ENCODE data around the gene MRTFB.

DNA sequence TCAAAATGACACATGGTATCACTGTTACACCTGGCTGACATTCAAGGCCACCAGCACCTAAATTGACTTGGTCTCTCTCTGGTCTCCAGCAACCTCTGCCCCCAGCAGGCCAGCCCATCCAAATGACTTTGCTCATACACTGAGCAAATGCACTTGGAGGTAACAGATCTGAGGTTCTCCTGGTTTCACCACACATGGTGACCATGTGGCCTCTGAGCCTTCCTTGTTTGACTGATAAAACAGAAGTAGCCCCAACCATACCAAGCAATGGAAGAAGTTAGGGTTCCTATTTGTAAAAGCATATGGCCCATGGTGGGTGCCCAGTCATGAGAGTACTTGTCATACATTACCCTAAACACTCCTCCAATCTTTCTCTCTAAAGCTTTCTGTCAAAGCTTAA lies 181.7 kb downstream of the MRTFB start:
- TF ChIP-seq EZH2 (IDR thresholded peaks at IDR 0.05; ENCODE audit: low read depth), result no peak
- TF ChIP-seq, protein P1, sequence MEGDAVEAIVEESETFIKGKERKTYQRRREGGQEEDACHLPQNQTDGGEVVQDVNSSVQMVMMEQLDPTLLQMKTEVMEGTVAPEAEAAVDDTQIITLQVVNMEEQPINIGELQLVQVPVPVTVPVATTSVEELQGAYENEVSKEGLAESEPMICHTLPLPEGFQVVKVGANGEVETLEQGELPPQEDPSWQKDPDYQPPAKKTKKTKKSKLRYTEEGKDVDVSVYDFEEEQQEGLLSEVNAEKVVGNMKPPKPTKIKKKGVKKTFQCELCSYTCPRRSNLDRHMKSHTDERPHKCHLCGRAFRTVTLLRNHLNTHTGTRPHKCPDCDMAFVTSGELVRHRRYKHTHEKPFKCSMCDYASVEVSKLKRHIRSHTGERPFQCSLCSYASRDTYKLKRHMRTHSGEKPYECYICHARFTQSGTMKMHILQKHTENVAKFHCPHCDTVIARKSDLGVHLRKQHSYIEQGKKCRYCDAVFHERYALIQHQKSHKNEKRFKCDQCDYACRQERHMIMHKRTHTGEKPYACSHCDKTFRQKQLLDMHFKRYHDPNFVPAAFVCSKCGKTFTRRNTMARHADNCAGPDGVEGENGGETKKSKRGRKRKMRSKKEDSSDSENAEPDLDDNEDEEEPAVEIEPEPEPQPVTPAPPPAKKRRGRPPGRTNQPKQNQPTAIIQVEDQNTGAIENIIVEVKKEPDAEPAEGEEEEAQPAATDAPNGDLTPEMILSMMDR (conservative IDR thresholded peaks at IDR 0.05), result no peak

Data from PC-9 (cell line).